ENCODE data around the gene ADCY7.

DNA sequence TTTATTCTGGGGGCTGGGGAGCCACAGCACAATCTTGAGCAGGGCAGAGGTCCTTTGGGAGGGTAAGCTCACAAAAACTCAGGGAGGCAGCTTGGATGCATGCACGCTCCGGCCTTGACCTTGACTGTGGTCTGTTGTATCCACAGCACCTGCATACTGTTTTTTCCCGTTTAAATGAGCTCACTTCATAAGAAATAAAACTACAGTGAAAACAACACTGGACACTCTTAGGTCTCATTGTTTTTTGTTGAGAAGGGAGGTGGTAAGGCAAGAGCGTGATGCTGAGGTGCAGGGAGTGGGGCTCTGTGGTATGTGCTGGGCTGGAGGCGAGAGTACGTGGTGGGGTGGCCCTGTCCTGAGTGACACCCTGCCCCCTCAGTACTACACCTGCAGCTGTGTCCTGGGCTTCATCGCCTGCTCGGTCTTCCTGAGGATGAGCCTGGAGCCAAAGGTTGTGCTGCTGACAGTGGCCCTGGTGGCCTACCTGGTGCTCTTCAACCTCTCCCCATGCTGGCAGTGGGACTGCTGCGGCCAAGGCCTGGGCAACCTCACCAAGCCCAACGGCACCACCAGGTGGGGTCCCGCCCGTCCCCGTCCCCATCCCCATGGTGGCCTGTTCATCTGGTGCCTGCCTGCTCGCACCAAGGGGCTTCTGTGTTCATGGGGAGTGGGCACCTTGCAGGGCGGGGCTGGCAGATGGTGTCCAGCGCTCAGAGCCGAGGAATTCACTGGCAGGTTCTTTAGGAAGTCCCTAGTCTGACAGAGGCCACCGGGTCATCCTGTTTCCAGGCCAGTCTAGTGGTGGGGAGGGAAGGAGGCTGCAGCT is 44.2 kb downstream of the ADCY7 start:
- TF ChIP-seq, protein P1, sequence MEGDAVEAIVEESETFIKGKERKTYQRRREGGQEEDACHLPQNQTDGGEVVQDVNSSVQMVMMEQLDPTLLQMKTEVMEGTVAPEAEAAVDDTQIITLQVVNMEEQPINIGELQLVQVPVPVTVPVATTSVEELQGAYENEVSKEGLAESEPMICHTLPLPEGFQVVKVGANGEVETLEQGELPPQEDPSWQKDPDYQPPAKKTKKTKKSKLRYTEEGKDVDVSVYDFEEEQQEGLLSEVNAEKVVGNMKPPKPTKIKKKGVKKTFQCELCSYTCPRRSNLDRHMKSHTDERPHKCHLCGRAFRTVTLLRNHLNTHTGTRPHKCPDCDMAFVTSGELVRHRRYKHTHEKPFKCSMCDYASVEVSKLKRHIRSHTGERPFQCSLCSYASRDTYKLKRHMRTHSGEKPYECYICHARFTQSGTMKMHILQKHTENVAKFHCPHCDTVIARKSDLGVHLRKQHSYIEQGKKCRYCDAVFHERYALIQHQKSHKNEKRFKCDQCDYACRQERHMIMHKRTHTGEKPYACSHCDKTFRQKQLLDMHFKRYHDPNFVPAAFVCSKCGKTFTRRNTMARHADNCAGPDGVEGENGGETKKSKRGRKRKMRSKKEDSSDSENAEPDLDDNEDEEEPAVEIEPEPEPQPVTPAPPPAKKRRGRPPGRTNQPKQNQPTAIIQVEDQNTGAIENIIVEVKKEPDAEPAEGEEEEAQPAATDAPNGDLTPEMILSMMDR (conservative IDR thresholded peaks at IDR 0.05; ENCODE audit: low read depth, low read length): no peak
- no peak for TF ChIP-seq EZH2 (IDR thresholded peaks at IDR 0.05; ENCODE audit: borderline replicate concordance, low read depth, low read length, poor library complexity, severe bottlenecking)
